Dedifferentiated amniotic fluid mesenchymal stem cell (primary cell): Measurements from ENCODE around the gene TMEM119.

ENCODE experiments used
- DNase-seq: peaks from one replicate; pipeline ENCODE4 v3.0.0-alpha.2; 2016; ENCODE audit errors: extremely low spot score

The TMEM119 gene

DNA sequence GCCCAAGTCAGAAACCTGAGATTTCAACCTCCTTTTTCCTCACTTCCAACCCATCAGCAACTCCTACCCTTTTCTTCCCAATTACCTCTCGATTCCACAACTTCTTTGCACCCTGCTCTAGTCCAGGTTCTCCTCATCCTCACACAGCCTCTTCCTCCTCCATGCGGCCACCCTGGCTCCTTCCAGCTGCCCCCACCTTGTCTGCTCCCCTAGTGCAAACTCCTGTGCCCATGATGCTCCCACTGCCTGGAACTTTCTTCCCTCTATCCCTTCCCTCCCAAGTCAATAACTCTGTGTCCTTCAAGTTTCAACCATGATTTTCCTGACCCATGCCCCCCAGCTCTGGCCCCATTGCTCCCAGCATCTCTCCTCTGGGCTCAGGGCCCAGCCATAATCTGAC, 18.5 kb upstream of the TMEM119 start:
- DNase-seq = no peak

DNA sequence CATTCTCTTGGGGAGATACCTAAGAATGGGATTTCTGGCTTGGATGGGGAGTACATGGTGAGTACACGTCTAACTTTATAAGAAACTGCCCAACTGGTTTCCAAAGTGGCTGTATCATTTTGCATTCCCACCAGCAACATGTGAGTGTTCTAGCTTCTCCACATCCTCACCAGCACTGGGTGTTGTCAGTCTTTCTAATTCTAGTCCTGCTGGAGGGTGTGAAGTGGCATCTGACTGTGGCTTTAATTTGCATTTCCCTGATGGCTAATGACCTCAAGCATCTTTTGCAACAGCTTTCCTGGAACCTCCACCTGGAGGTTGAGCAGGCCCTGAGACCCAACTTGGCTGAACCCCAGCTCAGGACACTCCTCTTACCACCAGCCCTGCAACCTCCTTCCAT, 18.0 kb upstream of the TMEM119 start:
- no peak for DNase-seq

- no peak for DNase-seq
Observed at GRCh38 chr12:108614639-108615038, 16.8 kb upstream of the TMEM119 start.

GRCh38 chr12:108614041-108614440, 16.2 kb upstream of the TMEM119 start:
- DNase-seq = no peak

- no peak for DNase-seq
Observed at GRCh38 chr12:108613548-108613947, 15.7 kb upstream of the TMEM119 start.

GRCh38 chr12:108612788-108613282, 15.0 kb upstream of the TMEM119 start:
- DNase-seq = no peak

DNA sequence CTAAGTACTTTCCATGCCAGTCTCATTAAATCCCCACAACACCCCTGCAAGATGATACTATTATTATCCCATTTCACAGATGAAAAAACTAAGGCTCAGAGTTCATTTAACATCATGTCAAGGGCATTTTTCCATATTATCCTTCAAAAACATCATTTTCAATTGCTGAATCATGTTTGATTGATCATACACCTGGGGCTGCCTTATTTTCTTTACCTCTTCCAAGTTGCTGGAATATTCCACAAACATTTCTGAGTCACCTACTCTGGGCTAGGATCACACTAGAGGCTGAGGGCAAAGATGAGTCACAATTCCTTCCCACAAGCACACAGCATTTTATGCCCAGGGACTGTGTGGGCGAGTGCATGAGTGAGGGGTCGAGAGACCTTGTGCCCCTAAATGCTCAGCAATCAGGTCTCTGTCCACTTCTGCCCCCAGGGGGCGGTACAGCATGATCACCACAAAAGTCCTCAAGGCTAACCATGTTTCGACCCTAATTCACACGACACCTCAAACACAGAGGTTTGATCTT, 14.1 kb upstream of the TMEM119 start:
- no peak for DNase-seq

- DNase-seq = no peak
Observed at GRCh38 chr12:108610856-108611605, 13.1 kb upstream of the TMEM119 start.

GRCh38 chr12:108610336-108610815, 12.5 kb upstream of the TMEM119 start:
- no peak for DNase-seq

DNA sequence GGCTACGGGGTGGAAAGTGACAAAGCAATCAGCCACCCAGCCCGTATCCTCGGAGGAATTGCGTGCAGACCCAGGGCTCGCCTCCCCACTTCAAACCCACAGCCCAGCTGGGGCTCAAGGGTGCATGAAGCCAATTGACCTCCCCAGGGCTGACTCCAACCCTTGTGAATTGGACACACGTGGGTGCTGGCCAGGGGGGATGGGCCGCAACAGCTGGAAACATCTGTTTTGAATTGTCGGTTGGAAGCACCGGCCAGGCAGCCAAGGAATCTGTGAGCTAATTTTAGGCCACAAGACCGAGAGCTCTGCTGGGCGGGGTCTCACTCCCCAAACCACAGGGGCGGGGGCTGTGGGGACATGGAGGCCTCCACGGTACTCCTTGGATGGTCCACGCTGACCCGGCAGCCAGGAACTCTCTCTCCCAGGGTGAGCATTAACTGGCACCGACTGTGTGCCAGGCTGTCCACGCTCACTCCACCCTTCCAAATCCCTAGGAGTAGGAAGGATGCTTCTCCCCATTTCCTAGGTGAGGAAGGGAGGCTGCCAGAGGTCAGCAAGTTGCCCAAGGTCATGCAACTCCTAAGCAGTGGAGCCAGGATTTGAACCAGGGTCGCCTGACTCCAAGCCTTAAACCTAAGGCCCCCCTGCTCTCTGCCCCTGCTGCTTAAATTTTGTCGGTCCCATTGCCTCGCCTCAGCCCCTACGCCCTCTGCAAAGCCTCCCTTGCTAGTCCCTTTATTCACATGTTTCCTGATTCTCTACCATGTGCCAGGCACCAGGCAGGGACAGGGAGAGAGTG, 11.9 kb upstream of the TMEM119 start:
- DNase-seq = peak; percentile 88

- DNase-seq = no peak
Observed at GRCh38 chr12:108608616-108609015, 10.7 kb upstream of the TMEM119 start.

- DNase-seq = no peak
Observed at GRCh38 chr12:108607981-108608600, 10.2 kb upstream of the TMEM119 start.

DNA sequence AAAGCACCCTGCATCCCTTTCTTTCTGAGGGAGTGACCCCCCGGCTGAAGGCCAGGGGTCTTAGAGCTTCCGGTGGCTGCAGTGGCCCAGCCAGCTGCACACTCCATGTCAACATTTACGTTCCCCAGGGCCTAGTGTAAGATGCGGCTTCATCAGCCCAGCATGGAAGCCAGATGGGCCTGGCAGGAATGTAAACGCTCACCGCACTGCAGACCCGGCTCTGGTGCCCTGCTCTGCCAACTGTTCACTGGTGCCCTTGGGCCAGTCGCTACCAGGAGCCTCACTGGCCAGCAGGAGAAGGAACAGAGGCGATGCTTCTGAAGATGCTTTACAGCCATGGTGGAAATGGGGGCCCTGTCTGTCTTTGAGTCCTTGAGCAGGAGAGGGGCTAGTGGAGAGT, 8.6 kb upstream of the TMEM119 start:
- DNase-seq = no peak

DNA sequence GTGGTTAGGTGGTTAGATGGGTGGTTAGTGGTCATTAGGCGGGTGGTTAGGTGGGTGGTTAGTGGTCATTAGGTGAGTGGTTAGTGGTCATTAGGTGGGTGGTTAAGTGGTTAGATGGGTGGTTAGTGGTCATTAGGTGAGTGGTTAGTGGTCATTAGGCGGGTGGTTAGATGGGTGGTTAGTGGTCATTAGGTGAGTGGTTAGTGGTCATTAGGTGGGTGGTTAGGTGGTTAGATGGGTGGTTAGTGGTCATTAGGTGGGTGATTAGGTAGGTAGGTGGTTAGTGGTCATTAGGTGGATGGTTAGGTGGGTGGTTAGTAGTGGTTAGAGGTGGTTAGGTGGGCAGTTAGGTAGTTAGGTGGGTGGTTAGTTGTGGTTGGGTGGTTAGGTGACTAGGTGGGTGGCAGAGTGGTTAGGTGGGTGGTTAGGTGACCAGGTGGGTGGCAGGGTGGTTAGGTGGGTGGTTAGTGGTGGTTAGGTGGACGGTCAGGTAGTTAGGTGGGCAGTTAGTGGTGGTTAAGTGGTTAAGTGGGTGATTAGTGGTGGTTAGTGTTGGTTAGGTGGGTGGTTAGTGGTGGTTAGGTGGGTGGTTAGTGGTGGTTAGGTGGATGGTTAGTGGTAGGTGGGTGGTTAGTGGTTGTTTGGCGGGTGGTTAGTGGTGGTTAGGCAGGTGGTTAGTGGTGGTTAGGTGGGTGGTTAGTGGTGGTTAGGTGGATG, 8.0 kb upstream of the TMEM119 start:
- DNase-seq = no peak

DNA sequence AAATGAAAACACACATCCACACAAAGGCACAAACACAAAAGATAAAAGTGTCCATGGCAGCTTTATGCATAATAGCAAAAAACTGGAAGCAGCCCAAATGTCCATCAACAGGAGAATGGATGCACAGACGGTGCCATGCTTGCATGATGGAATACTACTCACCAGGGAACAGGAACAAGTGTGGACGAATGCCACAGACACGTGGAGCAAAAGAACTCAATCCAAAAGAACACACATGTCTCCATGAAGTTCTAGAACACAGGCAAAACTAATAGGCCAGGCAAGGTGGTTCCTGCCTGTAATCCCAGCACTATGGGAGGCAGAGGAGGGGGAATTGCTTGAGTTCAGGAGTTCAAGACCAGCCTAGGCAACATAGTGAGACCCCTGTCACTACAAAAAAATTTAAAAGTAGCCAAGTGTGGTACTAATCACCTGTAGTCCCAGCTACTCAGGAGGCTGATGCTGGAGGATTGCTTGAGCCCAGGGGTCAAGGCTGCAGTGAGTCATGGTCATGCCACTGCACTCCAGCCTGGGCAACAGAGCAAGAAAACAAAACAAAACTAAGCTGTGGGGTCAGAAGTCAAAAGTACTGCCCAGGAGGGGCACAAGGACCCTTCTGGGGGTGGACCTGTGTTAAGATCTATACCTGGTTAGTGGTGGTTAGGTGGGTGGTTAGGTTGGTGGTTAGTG, 7.3 kb upstream of the TMEM119 start:
- DNase-seq = no peak

DNA sequence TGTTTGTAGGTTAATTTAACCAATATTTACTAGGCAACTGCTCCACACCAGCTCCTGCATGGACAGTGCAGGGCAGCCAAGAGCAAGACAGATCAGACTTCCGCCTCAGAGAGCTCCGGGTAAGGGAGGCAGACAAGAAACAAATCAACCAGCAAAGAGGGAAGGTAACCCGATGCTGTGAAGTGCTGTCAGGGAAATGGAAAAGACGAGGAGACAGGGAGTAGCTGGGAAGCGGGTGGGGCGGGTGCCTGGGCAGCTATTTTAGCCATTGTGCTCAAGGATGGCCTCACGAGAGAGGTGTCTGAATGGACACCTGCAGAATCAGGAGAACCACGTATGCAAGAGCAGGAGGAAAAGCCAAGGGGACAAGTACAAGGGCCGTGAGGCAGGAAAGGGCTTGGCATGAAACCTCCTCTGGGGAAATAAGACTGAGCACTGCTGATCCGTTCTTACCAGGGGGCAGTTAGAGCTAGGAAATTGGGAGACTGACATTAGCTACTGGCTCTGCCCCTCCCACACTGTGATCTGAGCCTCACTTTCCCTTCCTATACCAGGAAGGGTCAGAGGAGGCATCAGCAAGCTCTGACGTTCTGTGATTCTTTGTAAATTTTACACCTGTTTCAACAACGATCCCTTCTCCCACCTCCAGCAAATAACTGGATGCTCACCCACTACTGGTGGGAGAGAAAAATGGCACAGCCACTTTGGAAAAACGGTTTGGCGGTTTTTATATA, 6.5 kb upstream of the TMEM119 start:
- no peak for DNase-seq

- no peak for DNase-seq
Observed at GRCh38 chr12:108603743-108604142, 5.9 kb upstream of the TMEM119 start.

DNA sequence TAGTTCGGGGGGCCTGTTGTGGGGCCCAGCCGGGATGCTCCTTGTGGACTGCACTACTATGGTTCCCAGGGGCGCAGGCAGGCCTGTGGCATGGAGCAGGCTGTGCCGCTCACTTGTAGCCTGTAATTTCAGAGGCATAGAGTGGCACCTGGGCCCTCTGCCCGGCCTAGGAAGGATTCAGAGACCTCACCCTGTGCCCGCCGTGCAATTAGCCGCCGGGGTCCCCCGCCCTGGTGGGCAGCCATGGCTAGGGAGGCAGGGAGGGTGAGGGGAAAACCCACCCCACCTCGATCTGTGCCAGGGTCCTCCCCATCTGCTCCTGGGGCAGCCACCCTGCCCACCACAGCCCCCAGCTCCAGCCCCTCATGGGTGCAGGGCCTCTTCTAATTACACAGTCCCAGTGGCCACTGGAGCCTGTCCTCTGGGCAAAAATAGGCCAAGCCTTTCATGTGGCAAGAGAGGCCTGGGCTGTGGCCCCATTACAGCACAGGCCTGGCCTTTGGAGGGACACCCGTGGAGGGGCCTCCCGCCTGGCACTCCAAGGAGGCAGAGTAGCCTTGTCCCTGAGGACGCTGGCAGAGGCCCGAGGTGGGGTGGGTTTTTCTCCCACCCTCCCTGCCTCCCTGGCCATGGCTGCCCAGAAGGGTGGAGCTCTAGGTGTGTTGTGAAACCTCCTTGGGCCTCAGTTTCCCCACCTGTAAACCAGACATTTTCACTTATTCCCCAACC, 5.3 kb upstream of the TMEM119 start:
- no peak for DNase-seq

DNA sequence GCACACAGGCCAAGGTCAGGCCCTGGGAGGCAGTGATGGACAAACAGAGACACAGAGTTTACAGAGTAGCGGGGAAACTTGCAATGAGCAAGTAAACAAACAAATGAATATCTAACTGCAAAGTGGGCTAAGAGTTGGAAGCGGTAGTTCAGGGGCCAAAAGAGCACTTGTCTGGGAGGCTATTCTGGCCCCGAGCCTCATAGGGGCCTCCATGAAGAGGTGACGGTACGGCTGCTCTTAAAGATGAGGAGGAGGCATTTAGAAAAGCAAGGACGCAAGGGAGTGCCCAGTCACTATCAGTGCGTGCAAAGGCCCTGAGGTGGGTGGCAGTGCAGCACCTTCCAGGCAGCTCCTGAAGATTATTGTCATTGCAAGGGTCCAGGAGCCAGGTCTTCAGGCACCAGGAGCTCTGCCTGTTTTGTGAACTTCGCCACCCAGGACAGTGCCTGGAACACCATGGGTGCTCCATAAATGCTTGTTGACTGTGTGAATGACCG, 4.4 kb upstream of the TMEM119 start:
- DNase-seq = no peak

- no peak for DNase-seq
Observed at GRCh38 chr12:108600702-108601007, 2.8 kb upstream of the TMEM119 start.
